Measurements from ENCODE around the gene SPTLC3.

GRCh38 chr20:13166011-13166410, 157.2 kb downstream of the SPTLC3 start:
- TF ChIP-seq REST (IDR thresholded peaks at IDR 0.05; ENCODE audit: insufficient read depth in 1 of 2, low read depth in 2 of 2, low read length in 1 of 2) (no peak), SIN3A (IDR thresholded peaks at IDR 0.05; ENCODE audit: borderline replicate concordance, insufficient read depth, low read depth, low read length) (no peak), CTCF (IDR thresholded peaks at IDR 0.05) (no peak), POLR2AphosphoS5 (IDR thresholded peaks at IDR 0.05; ENCODE audit: low read depth, low read length) (no peak)
